NCI-H1105 (cell line): ENCODE measurements around the gene ANO3.
A peak's percentile ranks its signal among the peaks of the same experiment; 100 is the strongest.

ENCODE experiments used
- DNase-seq: peaks from one replicate; lab custom pipeline; 2025; lab: John Stamatoyannopoulos, UW

Gene ANO3

DNA sequence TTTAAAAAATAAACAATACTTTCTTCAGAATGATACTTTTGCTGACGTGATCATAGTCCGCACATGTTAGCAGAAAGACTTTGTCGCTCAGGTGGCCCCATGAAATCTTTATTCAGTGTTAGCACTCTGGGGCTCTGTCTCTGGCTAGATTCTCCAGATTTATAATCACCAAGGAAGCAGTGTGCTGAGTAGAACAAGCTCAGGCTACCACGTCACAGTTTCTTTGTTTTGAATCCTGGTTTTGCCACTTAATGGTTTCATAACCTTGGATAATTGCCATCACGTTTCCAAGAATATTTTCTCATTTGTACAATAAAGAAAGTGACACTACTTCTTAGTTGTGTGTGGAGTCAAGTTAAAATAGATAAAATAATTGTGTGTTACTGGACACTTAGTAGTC is 244.0 kb downstream of the ANO3 start:
- DNase-seq: peak; percentile 32

DNA sequence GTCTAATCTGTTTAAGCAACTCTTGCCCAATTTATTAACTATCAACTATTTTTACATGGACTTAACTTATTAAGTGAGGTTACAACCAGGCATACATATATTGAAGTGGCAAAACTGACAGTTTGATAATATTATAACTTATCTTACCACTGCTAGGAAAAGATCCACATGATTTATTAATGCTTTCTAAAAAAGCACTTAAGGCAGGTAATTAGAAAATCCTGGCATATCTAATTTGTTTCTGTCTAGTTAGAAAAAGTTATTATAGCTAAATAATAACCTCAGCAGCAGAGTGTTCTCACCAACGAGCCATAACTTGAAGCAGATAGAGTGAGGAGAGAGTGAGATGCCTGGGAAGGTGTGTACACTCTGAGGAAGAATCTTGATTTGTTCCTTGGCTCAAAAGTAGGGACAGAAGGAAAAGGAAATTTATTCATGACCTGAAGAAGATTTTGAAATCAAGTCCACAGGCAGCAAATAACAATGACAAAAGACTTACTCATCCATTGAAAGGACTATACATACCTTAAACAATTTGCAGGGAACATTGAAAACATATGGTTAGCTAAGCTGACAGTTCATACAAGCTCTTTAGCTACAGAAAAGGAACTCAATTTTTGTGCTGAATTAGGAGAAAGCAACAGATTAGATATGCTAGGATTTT is 247.2 kb downstream of the ANO3 start:
- no peak for DNase-seq

GRCh38 chr11:26579683-26580082 is 247.8 kb downstream of the ANO3 start:
- DNase-seq: no peak

DNA sequence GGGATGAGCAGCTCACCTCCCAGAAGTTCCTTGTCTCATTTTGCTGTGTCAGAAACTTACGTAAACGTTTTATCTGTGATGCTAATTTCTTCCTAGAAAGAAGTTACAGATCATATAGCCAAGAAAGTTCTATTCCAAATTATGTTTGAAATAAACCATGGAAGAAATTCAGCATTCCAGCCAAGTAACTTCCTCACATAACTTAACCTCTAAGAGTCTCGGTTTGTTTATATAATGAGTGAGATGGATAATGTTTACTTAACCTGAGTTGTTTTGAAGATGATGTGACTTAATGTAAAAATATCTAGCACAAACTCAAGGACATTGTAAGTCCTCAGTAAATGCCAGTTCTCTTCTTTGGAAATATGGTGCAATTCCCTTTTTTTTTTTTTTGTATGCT is 249.0 kb downstream of the ANO3 start:
- no peak for DNase-seq

DNA sequence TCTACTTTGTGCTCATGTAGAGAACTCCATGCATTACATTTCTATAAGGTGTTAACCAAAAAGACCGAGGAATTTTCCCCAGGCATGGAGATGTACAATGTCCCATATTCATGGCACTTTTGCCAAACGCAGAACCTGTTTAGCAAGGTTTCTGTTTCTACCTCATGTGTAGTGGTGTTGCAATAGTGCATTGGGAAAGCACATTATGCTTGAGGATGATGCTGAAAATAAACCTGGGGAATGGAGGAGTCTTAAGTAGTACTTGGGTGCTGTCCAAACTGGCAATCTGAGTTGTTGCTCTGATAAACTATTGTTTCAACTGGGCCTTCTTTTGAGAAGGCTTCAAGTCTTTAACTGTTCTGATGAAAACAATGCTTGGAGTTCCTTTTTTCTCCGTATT is 251.6 kb downstream of the ANO3 start:
- DNase-seq: no peak

GRCh38 chr11:26584818-26585217 is 252.9 kb downstream of the ANO3 start:
- DNase-seq: no peak

- DNase-seq: no peak
Measured at GRCh38 chr11:26587073-26587472, 255.1 kb downstream of the ANO3 start.

DNA sequence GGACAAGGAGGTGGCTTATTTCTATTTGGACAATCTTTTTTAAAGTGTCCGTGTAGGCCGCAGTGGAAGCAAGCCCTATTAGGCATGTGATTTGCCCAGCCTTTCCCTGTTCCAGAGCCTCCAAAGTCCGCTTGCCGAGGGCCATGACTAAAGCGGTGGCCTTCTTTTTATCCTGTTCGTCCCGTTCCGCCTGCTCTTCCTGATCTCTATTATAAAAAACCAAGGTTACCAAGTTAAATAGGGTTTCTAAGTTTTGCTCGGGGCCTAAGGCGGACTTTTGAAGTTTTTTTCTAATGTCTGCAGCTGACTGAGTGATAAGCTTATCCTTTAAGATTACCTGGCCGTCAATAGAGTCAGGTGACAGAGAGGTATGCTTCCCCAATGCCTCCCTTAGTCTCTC is 261.8 kb downstream of the ANO3 start:
- no peak for DNase-seq

DNA sequence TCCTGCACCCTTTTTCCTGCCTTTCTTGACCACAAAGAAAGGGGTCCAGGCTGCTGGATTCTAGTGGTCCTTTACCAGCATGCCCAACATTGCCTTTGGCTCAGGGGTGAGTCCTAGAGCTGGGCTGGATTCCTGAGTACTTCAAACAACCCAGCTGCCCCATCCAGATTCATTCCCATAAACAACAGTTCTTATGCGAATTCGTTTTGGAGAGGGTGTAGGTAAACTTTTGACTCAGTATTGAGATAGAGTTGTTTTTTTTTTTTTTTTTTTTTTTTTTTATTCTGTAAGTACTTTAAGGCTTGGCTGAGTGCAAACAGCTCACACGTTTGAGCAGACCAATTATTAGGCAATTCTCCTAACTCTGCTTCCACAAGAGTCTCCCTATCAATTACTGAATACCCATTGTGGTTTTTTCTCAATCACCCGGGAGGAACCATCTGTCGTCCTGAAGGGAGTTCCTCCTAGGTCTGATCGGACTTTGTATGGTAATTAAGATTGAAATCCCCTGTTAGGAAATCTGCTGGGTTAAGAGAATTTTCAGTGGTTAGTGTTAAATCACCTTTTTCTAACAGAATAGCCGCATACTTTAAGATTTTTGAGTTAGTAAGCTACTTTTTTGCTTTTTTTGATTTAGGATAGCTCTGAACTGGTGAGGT is 263.4 kb downstream of the ANO3 start:
- peak; percentile 12 for DNase-seq

- peak; percentile 66 for DNase-seq
Measured at GRCh38 chr11:26597049-26597689, 265.2 kb downstream of the ANO3 start.

DNA sequence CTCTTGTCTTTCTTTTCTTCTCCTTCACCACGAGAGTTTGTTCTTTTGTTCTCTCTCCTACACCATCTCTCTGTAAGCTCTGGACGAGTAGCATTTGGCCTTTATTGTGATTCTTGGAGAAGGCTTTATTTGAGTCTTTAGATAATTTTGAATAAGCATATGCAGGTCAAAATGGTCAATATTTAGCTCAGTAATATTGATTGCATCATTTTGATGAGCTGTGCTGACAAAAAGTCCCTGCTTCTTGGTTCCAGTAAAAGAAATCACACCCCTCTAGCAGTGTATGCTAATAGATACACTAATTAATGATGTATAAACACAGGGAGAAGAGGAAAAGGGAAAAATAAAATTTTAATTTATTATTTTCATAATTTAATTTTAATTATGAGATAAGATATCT is 266.0 kb downstream of the ANO3 start:
- DNase-seq: peak; percentile 20

GRCh38 chr11:26599425-26599824 is 267.5 kb downstream of the ANO3 start:
- peak; percentile 43 for DNase-seq

DNA sequence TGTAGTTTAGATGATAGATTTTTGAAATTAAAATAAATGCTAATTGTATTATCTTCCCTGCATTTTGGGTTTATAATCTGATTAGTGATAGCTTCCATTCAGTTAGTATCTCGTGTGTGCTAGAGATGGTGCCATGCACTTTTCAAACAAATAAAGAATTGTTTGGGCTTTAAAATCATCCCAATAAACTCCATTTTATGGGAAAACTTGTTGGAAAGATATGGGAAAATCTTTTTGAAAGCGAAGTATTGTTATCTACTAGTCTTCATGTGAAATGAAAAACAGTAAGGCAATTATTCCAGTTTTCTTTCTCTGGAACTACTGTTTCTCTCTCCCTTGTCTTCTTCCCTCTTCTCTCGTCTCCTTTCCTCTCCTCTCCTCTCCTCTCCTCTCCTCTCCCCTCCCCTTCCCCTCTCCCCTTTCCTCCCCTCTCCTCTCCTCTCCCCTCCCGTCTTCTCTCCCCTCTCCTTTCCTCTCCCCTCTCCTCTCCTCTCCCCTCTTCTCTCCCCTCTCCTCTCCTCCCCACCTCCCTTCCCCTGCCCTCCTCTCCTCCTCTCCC is 268.0 kb downstream of the ANO3 start:
- DNase-seq: no peak

DNA sequence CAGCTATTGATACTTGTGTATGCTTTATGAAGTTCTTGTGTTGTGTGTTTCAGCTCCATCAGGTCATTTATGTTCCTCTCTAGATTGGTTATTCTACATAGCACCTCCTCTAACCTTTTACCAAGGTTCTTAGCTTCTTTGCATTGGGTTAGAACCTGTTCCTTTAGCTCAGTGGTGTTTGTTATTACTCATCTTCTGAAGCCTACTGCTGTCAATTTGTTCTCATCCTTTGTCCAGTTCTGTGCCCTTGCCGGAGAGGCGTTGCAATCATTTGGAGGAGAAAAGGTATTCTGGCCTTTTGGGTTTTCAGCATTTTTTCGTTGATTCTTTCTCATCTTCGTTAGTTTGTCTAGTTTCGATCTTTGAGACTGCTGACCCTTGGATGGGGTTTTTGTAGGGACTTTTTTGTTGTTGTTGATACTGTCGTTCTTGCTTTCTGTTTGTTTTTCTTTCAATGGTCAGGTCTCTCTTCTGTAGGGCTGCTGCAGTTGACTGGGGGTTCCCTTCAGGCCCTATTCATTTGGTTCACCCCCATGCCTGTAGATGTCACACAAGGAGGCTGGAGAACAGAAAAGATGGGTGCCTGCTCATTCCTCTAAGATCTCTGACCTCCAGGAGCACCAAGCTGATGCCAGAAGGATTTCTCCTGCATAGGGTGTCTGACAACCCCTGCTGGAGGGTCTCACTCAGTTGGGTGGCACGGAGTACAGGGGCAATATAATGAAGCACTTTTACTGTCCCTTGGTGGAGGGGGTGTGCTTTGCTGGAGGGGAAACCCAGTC is 276.0 kb downstream of the ANO3 start:
- no peak for DNase-seq

DNA sequence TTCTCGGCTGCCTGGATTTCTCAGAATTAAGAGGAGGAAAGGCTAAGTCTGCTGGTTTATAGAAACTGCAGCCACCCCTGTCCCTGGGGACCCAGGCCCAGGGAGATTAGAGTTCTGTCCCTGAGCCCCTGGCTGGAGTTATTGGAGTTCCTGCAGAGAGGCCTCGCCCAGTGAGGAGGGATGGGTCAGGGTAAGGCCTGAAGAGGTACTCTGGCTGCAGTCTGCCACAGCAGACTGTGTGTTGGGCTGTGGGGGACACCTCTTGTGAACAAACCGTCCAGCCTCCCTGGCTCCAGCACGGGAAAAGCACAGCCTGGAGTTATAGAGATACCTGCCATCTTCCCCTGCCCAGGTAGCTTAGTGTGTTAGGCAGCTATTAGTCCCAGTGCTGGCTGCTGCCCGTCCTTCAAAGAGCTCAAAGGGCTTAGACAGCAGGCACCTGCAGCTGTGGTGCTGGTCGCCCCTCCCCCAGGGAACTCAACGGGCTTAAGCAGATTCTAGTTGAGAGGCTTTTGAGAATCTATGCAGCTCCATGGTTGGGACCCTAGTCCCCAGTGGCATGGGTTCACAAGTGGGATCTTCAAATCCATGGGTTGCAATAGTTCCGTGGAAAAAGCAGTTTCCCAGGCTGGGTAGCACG is 276.7 kb downstream of the ANO3 start:
- DNase-seq: no peak

- no peak for DNase-seq
Measured at GRCh38 chr11:26613759-26614158, 281.8 kb downstream of the ANO3 start.

DNA sequence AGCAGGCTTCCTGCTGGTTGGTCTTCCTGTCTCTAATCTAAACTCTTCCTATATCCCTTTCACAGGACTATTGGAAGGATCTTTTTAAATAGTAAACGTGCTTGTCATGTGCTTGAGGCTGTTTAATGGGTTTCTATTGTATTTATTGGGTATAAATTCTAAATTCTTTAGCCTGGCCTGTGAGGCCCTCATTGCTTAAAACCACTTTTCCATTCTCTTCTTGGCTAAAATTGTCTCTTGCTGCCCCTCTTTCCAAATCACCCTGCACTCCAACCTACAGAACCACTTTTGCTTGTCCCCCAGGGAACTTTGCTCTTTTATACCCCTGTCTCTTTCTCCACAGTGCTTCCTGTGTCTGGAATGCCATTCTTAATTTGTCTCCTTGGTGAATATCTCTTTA is 286.5 kb downstream of the ANO3 start:
- no peak for DNase-seq

DNA sequence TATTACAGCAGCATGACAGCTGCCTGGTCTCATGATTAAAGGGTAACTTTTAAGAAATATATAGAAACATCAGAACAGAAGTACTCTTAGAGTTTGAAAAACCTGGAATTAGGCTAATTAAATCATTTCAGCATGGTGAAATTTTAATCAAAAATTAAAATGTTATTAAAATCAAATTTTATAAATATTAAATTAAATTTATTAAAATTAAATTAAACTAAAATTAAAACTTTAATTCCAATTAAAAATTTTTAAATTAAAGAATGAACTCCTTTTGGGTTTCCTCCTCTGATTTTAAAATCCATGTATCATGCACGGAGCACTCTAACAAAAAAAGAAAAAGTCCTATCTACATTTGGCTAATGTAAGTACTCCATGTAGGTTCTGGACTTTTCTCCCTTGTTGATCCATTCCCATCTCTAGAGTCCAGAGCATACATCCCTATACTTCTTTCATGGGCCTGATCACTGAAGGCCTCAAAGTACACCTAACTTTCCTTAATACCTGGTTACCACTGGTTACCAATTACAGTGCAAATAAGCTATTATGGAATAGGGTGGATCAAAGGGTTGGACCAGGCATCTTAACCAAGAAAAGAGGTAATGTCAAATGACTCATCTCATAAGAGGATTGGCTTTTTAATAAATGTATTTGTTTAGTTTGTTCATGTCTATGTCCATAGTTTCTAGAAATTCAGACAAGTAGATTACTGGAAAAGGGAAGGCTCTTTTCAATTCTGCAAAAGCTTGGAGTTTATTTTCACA is 288.5 kb downstream of the ANO3 start:
- DNase-seq: no peak

GRCh38 chr11:26621132-26621531 is 289.2 kb downstream of the ANO3 start:
- DNase-seq: no peak

DNA sequence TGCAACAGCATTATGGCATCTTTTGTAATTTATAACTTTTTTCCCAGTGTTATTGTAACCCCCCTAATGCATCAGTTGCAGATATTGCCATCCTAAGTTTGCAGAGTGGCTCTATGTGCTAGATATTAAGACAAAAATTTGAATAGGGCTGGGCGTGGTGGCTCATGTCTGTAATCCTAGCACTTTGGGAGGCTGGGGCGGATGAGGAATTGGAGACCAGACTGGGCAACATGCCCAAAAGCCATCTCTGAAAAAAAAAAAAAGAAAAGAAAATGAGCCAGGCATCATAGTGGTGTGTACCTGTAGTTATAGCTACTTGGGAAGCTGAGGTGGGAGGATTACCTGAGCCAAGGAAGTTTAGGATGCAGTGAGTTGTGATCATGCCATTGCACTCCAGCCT is 290.3 kb downstream of the ANO3 start:
- no peak for DNase-seq

- no peak for DNase-seq
Measured at GRCh38 chr11:26623076-26623659, 291.2 kb downstream of the ANO3 start.
